HCT116 (cell line): ENCODE results near the gene C12orf54. TPM values are rescaled to one million over a fixed set of nuclear protein-coding genes. Genes with fewer than 3 reads are reported as not detected.

Source experiments
- ATAC-seq: fragments of 200-7000 bp; cut with Tn5 transposase; 2 replicates; pipeline ENCODE4 v1.9.1; 2020; ENCODE audit warnings: mild to moderate bottlenecking, moderate library complexity
- BruUV-seq: library from RNA; stranded (reverse); fragments of 400-500 nt; replicated peaks from 2 replicates; lab custom pipeline; 2021; lab: Mats Ljungman, UMichigan
- CTCF ChIA-PET: fragments of 300-600 bp; sonication (Branson Sonifier 250); formaldehyde crosslinking; loops from one replicate; lab custom pipeline; 2021; ENCODE audit warnings: antibody characterized with exemption; lab: Charles Lee
- POLR2A ChIA-PET: fragments of 300-600, 350-600 bp; sonication (Branson Sonifier 250); formaldehyde crosslinking; loops from one replicate; lab custom pipeline; 2021; ENCODE audit warnings: antibody characterized with exemption; lab: Charles Lee
- RAD21 ChIA-PET, 2 experiments: fragments of 300-600 bp; sonication (Branson Sonifier 250); formaldehyde crosslinking; loops; one replicate each; lab custom pipeline; 2023; ENCODE audit warnings: low total read pairs in 2 of 2; ENCODE audit not compliant: uncharacterized antibody in 2 of 2, unreplicated experiment in 2 of 2, low non-redundant PET in 1 of 2; lab: Charles Lee
- DNase-seq: peaks from one replicate; pipeline ENCODE4 v3.0.0-alpha.2; 2010; ENCODE audit warnings: low read depth, low spot score
- H2AFZ ChIP-seq: fragments of 200-600 bp; shearing (Covaris generic), sonication (generic); 2 replicates; pipeline ENCODE4 v1.6.1; 2017; ENCODE audit warnings: low read depth, mixed run types, mixed read lengths, antibody characterized with exemption, low read length; ENCODE audit not compliant: poor library complexity, severe bottlenecking
- H3K27ac ChIP-seq: 2 replicates; pipeline ENCODE4 v1.5.1; 2012; ENCODE audit warnings: low read depth, low read length
- H3K27me3 ChIP-seq: fragments of 200-600 bp; sonication (generic); 2 replicates; pipeline ENCODE4 v1.6.1; 2016; ENCODE audit warnings: mixed run types, low read length, mixed read lengths; ENCODE audit not compliant: insufficient read depth
- H3K36me3 ChIP-seq, 2 experiments: fragments of 200-500 bp in 1 of 2; fragments of 200-600 bp in 1 of 2; sonication (Bioruptor generic) in 1 of 2; sonication (generic) in 1 of 2; 2 replicates each; pipeline versions ENCODE4 v1.5.1 to v1.6.1; 2014 to 2016; ENCODE audit warnings: low read length in 2 of 2, inconsistent platforms in 1 of 2, mixed read lengths in 1 of 2, mixed run types in 1 of 2; ENCODE audit not compliant: insufficient read depth in 2 of 2, control insufficient read depth in 1 of 2
- H3K4me1 ChIP-seq, 2 experiments: fragments of 200-600 bp in 1 of 2; sonication (generic) in 1 of 2; 2 replicates each; pipeline versions ENCODE4 v1.5.1 to v1.6.1; 2012 to 2017; ENCODE audit warnings: low read length in 2 of 2, inconsistent platforms in 1 of 2, mild to moderate bottlenecking in 1 of 2, mixed read lengths in 1 of 2, mixed run types in 1 of 2, moderate library complexity in 1 of 2; ENCODE audit not compliant: insufficient read depth in 2 of 2, control insufficient read depth in 1 of 2
- H3K4me2 ChIP-seq: fragments of 200-600 bp; sonication (generic); 2 replicates; pipeline ENCODE4 v1.6.1; 2017; ENCODE audit warnings: mixed run types, low read length, mixed read lengths
- H3K4me3 ChIP-seq, 2 experiments: fragments of 200-600 bp in 1 of 2; sonication (generic) in 1 of 2; replicated peaks in 1 of 2; 2 replicates each; pipeline ENCODE4 v1.5.1; 2011 to 2016; ENCODE audit warnings: low read length in 2 of 2, control low read depth in 1 of 2, low read depth in 1 of 2, mild to moderate bottlenecking in 1 of 2, mixed read lengths in 1 of 2, mixed run types in 1 of 2
- H3K79me2 ChIP-seq: fragments of 200-600 bp; sonication (generic); 2 replicates; pipeline ENCODE4 v1.6.1; 2017; ENCODE audit warnings: mild to moderate bottlenecking, mixed run types, low read length, moderate library complexity, mixed read lengths; ENCODE audit not compliant: insufficient read depth
- H3K9ac ChIP-seq: fragments of 200-600 bp; sonication (generic); 2 replicates; pipeline ENCODE4 v1.6.1; 2016; ENCODE audit warnings: low read length, mixed read lengths
- H3K9me2 ChIP-seq: fragments of 200-600 bp; sonication (generic), shearing (Covaris generic); 2 replicates; pipeline ENCODE4 v1.6.1; 2017; ENCODE audit warnings: mixed run types, mild to moderate bottlenecking, moderate library complexity; ENCODE audit not compliant: insufficient read depth
- H3K9me3 ChIP-seq, 2 experiments: fragments of 200-500 bp in 1 of 2; fragments of 200-600 bp in 1 of 2; sonication (Bioruptor generic) in 1 of 2; sonication (generic) in 1 of 2; 2 replicates each; pipeline ENCODE4 v1.6.1; 2014 to 2017; ENCODE audit warnings: low read length in 2 of 2, mixed read lengths in 2 of 2, inconsistent platforms in 1 of 2, low read depth in 1 of 2, mild to moderate bottlenecking in 1 of 2, mixed run types in 1 of 2, moderate library complexity in 1 of 2; ENCODE audit not compliant: control insufficient read depth in 1 of 2, insufficient read depth in 1 of 2
- H4K20me1 ChIP-seq: fragments of 200-600 bp; sonication (generic), shearing (Covaris generic); 2 replicates; pipeline ENCODE4 v1.6.1; 2017; ENCODE audit warnings: mixed run types, mild to moderate bottlenecking, moderate library complexity; ENCODE audit not compliant: insufficient read depth
- ATF3 ChIP-seq: IDR thresholded peaks from 2 replicates; pipeline ENCODE4 v1.6.1; 2012
- CBX3 ChIP-seq: IDR thresholded peaks from 2 replicates; pipeline ENCODE4 v1.6.1; 2012; ENCODE audit warnings: low read depth
- CTCF ChIP-seq, 3 experiments: fragments of 200-600 bp in 1 of 3; sonication (generic) in 1 of 3; IDR thresholded peaks in 2 of 3; conservative IDR thresholded peaks in 1 of 3; 2 replicates each; pipeline ENCODE4 v1.5.1; 2012 to 2017; ENCODE audit warnings: low read depth in 2 of 3, low read length in 2 of 3, antibody characterized with exemption in 1 of 3, borderline replicate concordance in 1 of 3, control low read depth in 1 of 3, mild to moderate bottlenecking in 1 of 3, mixed read lengths in 1 of 3, mixed run types in 1 of 3, moderate library complexity in 1 of 3; ENCODE audit not compliant: insufficient read depth in 1 of 3
- EGR1 ChIP-seq: IDR thresholded peaks from 2 replicates; pipeline ENCODE4 v1.6.1; 2012; ENCODE audit warnings: low read depth
- EZH2 ChIP-seq: fragments of 200-600 bp; sonication (generic); IDR thresholded peaks from 2 replicates; pipeline ENCODE4 v1.6.1; 2017; ENCODE audit warnings: antibody characterized with exemption, mixed run types
- FOSL1 ChIP-seq: IDR thresholded peaks from 2 replicates; pipeline ENCODE4 v1.6.1; 2012; ENCODE audit warnings: low read depth
- JUND ChIP-seq: IDR thresholded peaks from 2 replicates; pipeline ENCODE4 v1.6.1; 2012
- RAD21 ChIP-seq: IDR thresholded peaks from 2 replicates; pipeline ENCODE4 v1.6.1; 2012; ENCODE audit warnings: low read depth, mild to moderate bottlenecking
- SIN3A ChIP-seq: IDR thresholded peaks from 2 replicates; pipeline ENCODE4 v1.6.1; 2012; ENCODE audit warnings: low read depth
- SP1 ChIP-seq: IDR thresholded peaks from 2 replicates; pipeline ENCODE4 v1.6.1; 2012; ENCODE audit warnings: low read depth
- SRF ChIP-seq: IDR thresholded peaks from 2 replicates; pipeline ENCODE4 v1.6.1; 2012; ENCODE audit warnings: low read depth
- TCF7L2 ChIP-seq: IDR thresholded peaks from 2 replicates; pipeline ENCODE4 v1.7.0; 2011; ENCODE audit warnings: borderline replicate concordance, inconsistent platforms; ENCODE audit not compliant: insufficient read depth, insufficient read length; ENCODE audit errors: extremely low read depth
- YY1 ChIP-seq: IDR thresholded peaks from 2 replicates; pipeline ENCODE4 v1.6.1; 2011; ENCODE audit warnings: low read length, low read depth, moderate library complexity, mild to moderate bottlenecking; ENCODE audit not compliant: insufficient replicate concordance; ENCODE audit errors: extremely low read depth
- ZFX ChIP-seq: fragments of 450-650 bp; IDR thresholded peaks from 2 replicates; pipeline ENCODE4 v1.6.1; 2017
- ZNF274 ChIP-seq: fragments of 200-500 bp; sonication (Bioruptor generic); IDR thresholded peaks from 2 replicates; pipeline ENCODE4 v1.6.1; 2014; ENCODE audit warnings: mild to moderate bottlenecking, low read depth, low read length, inconsistent platforms
- intact Hi-C: fragments of 100-400 bp; cut with micrococcal nuclease; formaldehyde crosslinking; loops from 2 replicates; pipeline ENCODE4 v1.10.0; 2022
- total RNA-seq: library from RNA; stranded (reverse); gene quantifications from one replicate; pipeline ENCODE4 v1.2.1, GENCODE V29; 2021; ENCODE audit not compliant: unreplicated experiment
- TF ChIP-seq, protein P1 (sequence below): IDR thresholded peaks from 2 replicates; pipeline ENCODE4 v1.6.1; 2012
- TF ChIP-seq, protein P2 (sequence below): IDR thresholded peaks from 2 replicates; pipeline ENCODE4 v1.6.1; 2011; ENCODE audit warnings: mild to moderate bottlenecking, low read length, moderate library complexity; ENCODE audit not compliant: insufficient replicate concordance; ENCODE audit errors: extremely low read depth

The C12orf54 gene
- total RNA-seq, 1 experiment from 2014 or later = not detected

DNA sequence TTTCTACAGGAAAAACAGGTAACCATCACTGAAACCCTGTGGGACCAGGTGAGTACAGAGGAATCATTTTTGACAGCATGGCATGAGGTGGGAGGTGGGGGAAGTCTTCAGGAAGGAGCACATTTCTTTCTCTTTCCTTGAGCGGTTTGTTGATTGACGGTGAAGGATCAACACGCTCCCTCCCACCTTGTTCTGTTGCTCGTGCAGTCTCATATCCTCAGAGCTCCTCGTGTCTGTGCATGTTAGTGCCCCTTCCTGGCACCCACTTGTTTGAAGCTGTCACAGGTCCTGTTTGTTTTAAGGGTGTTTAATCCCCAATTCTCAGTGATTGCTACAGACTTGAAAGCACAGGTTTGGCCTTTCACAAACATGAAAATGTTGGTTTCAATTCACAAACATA is 4.4 kb downstream of the C12orf54 start:
- H3K79me2 ChIP-seq = no peaks in the 10 kb centered on the region
- TF ChIP-seq ZFX (no peak), EGR1 (no peak), CTCF (IDR thresholded peaks at IDR 0.05 in 2 of 3, conservative IDR thresholded peaks at IDR 0.05 in 1 of 3; ENCODE audit: borderline replicate concordance in 1 of 3, insufficient read depth in 1 of 3, low read depth in 2 of 3, low read length in 2 of 3) (no peak), SIN3A (no peak), ATF3 (no peak), RAD21 (no peak), FOSL1 (no peak), TCF7L2 (no peak), CBX3 (no peak), YY1 (no peak), ZNF274 (no peak), EZH2 (no peak), JUND (no peak), SRF (no peak), SP1 (no peak)
- TF ChIP-seq, protein P1, sequence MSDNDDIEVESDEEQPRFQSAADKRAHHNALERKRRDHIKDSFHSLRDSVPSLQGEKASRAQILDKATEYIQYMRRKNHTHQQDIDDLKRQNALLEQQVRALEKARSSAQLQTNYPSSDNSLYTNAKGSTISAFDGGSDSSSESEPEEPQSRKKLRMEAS = no peak
- TF ChIP-seq, protein P2, sequence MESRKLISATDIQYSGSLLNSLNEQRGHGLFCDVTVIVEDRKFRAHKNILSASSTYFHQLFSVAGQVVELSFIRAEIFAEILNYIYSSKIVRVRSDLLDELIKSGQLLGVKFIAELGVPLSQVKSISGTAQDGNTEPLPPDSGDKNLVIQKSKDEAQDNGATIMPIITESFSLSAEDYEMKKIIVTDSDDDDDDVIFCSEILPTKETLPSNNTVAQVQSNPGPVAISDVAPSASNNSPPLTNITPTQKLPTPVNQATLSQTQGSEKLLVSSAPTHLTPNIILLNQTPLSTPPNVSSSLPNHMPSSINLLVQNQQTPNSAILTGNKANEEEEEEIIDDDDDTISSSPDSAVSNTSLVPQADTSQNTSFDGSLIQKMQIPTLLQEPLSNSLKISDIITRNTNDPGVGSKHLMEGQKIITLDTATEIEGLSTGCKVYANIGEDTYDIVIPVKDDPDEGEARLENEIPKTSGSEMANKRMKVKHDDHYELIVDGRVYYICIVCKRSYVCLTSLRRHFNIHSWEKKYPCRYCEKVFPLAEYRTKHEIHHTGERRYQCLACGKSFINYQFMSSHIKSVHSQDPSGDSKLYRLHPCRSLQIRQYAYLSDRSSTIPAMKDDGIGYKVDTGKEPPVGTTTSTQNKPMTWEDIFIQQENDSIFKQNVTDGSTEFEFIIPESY = no peak
- TF ChIP-seq, all 23 proteins: peak for 0
- no peaks in the 10 kb centered on the region for H3K4me1 ChIP-seq
- H3K9me3 ChIP-seq = no peaks in the 10 kb centered on the region
- H3K36me3 ChIP-seq = no peaks in the 10 kb centered on the region
- ChIA-PET RAD21 (no interaction called here), CTCF (no interaction called here), POLR2A (no interaction called here)
- H3K9ac ChIP-seq = no peak overlapping the region
- no peak overlapping the region for H2AFZ ChIP-seq
- no peaks in the 10 kb centered on the region; the same call in 1 of the 2 replicates for H3K27me3 ChIP-seq
- intact Hi-C loops = no loop called here
- no peak for DNase-seq
- no peak overlapping the region for H3K4me2 ChIP-seq
- BruUV-seq = no TSS peak
- no peak overlapping the region for H3K27ac ChIP-seq
- H3K4me3 ChIP-seq = no peak overlapping the region
- no peaks in the 10 kb centered on the region for H4K20me1 ChIP-seq
- no peak for ATAC-seq
- H3K9me2 ChIP-seq = no peaks in the 10 kb centered on the region
